Spleen (tissue), 11 donors: Measurements from ENCODE around the gene ERC2. TPM values are rescaled to one million over a fixed set of nuclear protein-coding genes. Genes with fewer than 3 reads are reported as not detected.
A peak's percentile ranks its signal among the peaks of the same experiment; 100 is the strongest.

Experiments used
- DNase-seq: peaks from one replicate; pipeline ENCODE4 v3.0.0-alpha.2; 2020
- H3K27ac ChIP-seq, 8 donors: fragments of 200-600 bp; sonication (generic) in 7 of 8; 1 replicate in 4 of 8; 2 replicates in 4 of 8; pipeline versions ENCODE4 v1.5.0 to v1.8.0; 2016 to 2021; ENCODE audit warnings: inconsistent platforms in 4 of 8, mild to moderate bottlenecking in 4 of 8, moderate library complexity in 1 of 8
- H3K27me3 ChIP-seq, 7 donors: fragments of 200-600 bp; sonication (generic) in 6 of 7; replicated peaks in 1 of 7; 1 replicate in 4 of 7; 2 replicates in 3 of 7; pipeline versions ENCODE4 v1.5.0 to v1.8.0; 2016 to 2021; ENCODE audit warnings: inconsistent platforms in 3 of 7, mild to moderate bottlenecking in 1 of 7
- H3K36me3 ChIP-seq, 6 donors: fragments of 200-600 bp; sonication (generic) in 5 of 6; 1 replicate in 4 of 6; 2 replicates in 2 of 6; pipeline versions ENCODE4 v1.5.0 to v1.8.0; 2016 to 2021; ENCODE audit warnings: inconsistent platforms in 2 of 6
- H3K4me1 ChIP-seq, 6 donors: fragments of 200-600 bp; sonication (generic) in 5 of 6; 1 replicate in 3 of 6; 2 replicates in 3 of 6; pipeline versions ENCODE4 v1.5.0 to v1.8.0; 2016 to 2021; ENCODE audit warnings: inconsistent platforms in 3 of 6
- H3K4me3 ChIP-seq, 8 donors: fragments of 200-600 bp; sonication (generic) in 7 of 8; 1 replicate in 4 of 8; 2 replicates in 4 of 8; pipeline versions ENCODE4 v1.5.0 to v1.8.0; 2016 to 2021; ENCODE audit warnings: inconsistent platforms in 4 of 8, mild to moderate bottlenecking in 4 of 8, moderate library complexity in 2 of 8
- H3K9me3 ChIP-seq, 8 donors: fragments of 200-600 bp; sonication (generic) in 7 of 8; 1 replicate in 4 of 8; 2 replicates in 4 of 8; pipeline versions ENCODE4 v1.5.0 to v1.8.0; 2016 to 2021; ENCODE audit warnings: inconsistent platforms in 4 of 8
- POLR2A ChIP-seq, 3 donors: fragments of 450-650 bp; IDR thresholded peaks; one replicate each; pipeline ENCODE4 v1.5.1; 2017; ENCODE audit warnings: antibody characterized with exemption in 3 of 3, mild to moderate bottlenecking in 1 of 3
- POLR2AphosphoS5 ChIP-seq, 3 donors: sonication (generic); formaldehyde crosslinking; IDR thresholded peaks; one replicate each; pipeline ENCODE4 v1.5.1; 2017; ENCODE audit warnings: antibody characterized with exemption in 3 of 3
- WGBS, 5 donors: extraction: QIAGEN DNeasy Blood & Tissue Kit in 3 of 5; methylation state at CpG; one replicate each; pipeline versions ENCODE4 v1.1.5 to v1.1.7; 2013 to 2018; 5-methylcytosine and 5-hydroxymethylcytosine counted together
- intact Hi-C: fragments of 100-400 bp; cut with DNase I; formaldehyde crosslinking; loops from one replicate; pipeline ENCODE4 v1.15.0; 2023; ENCODE audit warnings: low total_unique reads
- polyA plus RNA-seq, 3 donors: library from polyadenylated mRNA; stranded (reverse); fragments of 200-250 nt; gene quantifications; one replicate each; pipeline ENCODE4 v1.2.1, GENCODE V29; 2013
- total RNA-seq, 7 donors: library from RNA; depleted of rRNA in 3 of 7; stranded (reverse); fragments of >200 nt in 3 of 7; fragmentation: NEBNext Ultra II Directional in 4 of 7; extraction: Animal tissue kit (Norgen Biotek cat#: 25700) in 4 of 7; gene quantifications; one replicate each; pipeline versions ENCODE4 v1.1.0 to v1.2.1, GENCODE V29; 2016 to 2021
- TF ChIP-seq, protein P1 (sequence below), 11 experiments: fragments of 200-600 bp in 7 of 11; fragments of 450-650 bp in 4 of 11; sonication (generic) in 4 of 11; IDR thresholded peaks in 8 of 11; conservative IDR thresholded peaks in 3 of 11; 1 replicate in 7 of 11; 2 replicates in 4 of 11; pipeline versions ENCODE4 v1.4.0 to v1.8.0; 2016 to 2021; ENCODE audit warnings: antibody characterized with exemption in 11 of 11, inconsistent platforms in 4 of 11, mild to moderate bottlenecking in 1 of 11
- donor health status: healthy with polysubstance abuse.
- donor health status: DM: no; HTN: no; CAD: no; lungs with moderate emphysema.
- donor health status: DM: no; HTN: no; CAD: no.
- donor health status: Bipolar disorder and iron deficiency.
- donor health status: healthy.
- donor health status: DM: no; HTN: no; CAD: no.
- donor health status: DM: yes; HTN: yes; CAD: no.

The ERC2 gene
- total and polyA plus RNA-seq, 10 donors = 0.04 to 4.9 (median 0.39) TPM

DNA sequence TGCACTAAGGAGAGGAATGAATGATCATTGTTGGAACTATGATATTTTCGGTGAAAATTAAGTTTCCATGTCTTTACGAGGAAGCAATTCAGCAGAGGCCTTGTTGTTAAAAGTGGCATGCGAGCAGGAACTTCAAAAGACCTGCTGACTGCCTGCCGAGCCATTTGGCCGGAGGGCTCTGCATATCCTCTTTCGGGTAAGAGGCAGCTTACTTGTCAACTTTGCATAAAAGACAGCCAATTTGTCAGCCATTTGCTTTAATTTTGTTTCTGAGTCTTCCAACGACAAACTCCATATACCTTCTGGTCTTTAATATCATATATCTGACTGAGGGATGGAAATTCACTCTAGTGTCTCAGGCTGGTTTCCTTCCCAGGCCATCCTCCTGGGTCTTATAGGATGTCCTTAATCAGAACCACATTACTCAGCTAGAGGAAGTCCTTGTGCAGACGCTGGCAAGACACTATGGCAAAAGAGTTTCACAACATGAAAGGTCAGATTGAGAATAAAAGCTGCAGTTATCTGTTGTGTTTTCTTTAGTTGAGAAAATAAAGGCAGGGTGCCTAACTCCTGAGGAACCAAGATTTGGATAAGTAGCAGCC lies 852.5 kb downstream of the ERC2 start:
- Histone ChIP-seq H3K9me3 (no peaks in the 10 kb centered on the region), H3K36me3 (no peaks in the 10 kb centered on the region), H3K27ac (peak overlapping the region in 4 of 8 donors; percentile 26 to 49 (median 38)), H3K4me3 (no peak overlapping the region), H3K27me3 (no peaks in the 10 kb centered on the region), H3K4me1 (peaks cover 0 to 13% (median 3%) of the 10 kb centered on the region in 6 donors)
- WGBS, 5 donors = 33 to 63% (median 53%) methylated on average over 8 of the region's 8 CpGs
- TF ChIP-seq, protein P1, sequence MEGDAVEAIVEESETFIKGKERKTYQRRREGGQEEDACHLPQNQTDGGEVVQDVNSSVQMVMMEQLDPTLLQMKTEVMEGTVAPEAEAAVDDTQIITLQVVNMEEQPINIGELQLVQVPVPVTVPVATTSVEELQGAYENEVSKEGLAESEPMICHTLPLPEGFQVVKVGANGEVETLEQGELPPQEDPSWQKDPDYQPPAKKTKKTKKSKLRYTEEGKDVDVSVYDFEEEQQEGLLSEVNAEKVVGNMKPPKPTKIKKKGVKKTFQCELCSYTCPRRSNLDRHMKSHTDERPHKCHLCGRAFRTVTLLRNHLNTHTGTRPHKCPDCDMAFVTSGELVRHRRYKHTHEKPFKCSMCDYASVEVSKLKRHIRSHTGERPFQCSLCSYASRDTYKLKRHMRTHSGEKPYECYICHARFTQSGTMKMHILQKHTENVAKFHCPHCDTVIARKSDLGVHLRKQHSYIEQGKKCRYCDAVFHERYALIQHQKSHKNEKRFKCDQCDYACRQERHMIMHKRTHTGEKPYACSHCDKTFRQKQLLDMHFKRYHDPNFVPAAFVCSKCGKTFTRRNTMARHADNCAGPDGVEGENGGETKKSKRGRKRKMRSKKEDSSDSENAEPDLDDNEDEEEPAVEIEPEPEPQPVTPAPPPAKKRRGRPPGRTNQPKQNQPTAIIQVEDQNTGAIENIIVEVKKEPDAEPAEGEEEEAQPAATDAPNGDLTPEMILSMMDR (IDR thresholded peaks at IDR 0.05 in 8 of 11, conservative IDR thresholded peaks at IDR 0.05 in 3 of 11) = no peak
- TF ChIP-seq POLR2A (IDR thresholded peaks at IDR 0.05) = no peak
- no peak for TF ChIP-seq POLR2AphosphoS5 (IDR thresholded peaks at IDR 0.05)
- intact Hi-C loops = no loop called here
- DNase-seq = no peak

DNA sequence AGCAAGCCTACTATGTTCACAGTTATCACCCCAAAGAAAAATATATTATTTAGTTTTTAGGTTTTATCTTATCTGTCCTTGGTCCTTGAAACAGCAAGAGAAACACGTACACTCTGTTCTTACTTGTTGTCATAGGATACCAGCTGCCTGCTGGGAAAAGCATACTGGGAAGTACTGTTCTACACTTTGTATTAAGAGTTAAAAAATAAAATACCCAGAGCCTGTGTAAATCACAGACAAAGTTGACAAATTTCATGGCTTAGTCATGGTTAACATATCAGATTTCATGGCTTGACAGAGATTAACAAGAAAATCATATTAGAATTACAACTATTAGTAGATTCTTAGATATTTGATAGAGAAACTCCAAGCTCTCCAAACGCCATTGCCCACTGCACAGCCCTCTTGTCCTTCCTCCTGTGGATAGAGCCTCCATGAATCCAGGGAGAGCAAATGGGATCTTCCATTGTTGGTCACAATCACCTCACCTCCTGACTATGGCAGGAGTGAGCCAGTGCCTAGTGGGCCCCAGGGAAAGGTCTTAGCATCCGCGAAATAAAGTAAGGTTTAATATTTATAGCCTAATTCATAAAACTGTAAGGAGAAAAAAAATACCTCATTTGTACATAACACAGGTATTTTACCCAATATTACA lies 853.1 kb downstream of the ERC2 start:
- Histone ChIP-seq H3K4me3 (no peak overlapping the region), H3K36me3 (no peaks in the 10 kb centered on the region), H3K27ac (peak overlapping the region in 4 of 8 donors; percentile 26 to 49 (median 38)), H3K9me3 (no peaks in the 10 kb centered on the region), H3K4me1 (peaks cover 0 to 13% (median 3%) of the 10 kb centered on the region in 6 donors), H3K27me3 (no peaks in the 10 kb centered on the region)
- no peak for DNase-seq
- intact Hi-C loops = no loop called here
- no peak for TF ChIP-seq POLR2AphosphoS5 (IDR thresholded peaks at IDR 0.05)
- TF ChIP-seq, protein P1 (IDR thresholded peaks at IDR 0.05 in 8 of 11, conservative IDR thresholded peaks at IDR 0.05 in 3 of 11) = no peak
- TF ChIP-seq POLR2A (IDR thresholded peaks at IDR 0.05) = no peak
- WGBS, 5 donors = 72 to 90% (median 82%) methylated on average over 4 of the region's 4 CpGs

DNA sequence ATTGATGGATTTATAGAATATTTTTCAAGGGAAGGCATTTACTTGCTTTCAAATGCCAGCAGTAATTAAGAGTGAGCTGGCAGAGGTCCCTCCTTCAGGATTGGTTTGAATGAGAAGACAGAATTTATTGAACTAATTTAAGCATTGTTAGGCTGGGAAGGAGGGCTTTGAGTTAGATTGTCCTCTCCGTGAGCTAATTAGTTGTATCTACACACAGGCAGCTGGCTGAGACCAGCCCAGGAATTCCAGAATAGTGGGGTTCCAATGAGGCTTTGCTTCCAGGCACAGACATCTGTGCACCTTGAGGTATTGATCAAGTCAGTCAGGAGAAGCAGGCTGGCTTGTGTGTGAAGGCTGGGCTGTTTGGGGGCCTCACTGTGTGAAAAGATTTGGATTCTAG lies 857.1 kb downstream of the ERC2 start:
- Histone ChIP-seq H3K36me3 (no peaks in the 10 kb centered on the region), H3K4me3 (no peak overlapping the region), H3K4me1 (peaks cover 0 to 9% (median 3%) of the 10 kb centered on the region in 6 donors), H3K27me3 (peaks cover 0 to 5% (median 0%) of the 10 kb centered on the region in 7 donors), H3K9me3 (no peaks in the 10 kb centered on the region), H3K27ac (no peak overlapping the region)
- WGBS, 5 donors = 79 to 97% (median 92%) methylated on average over 1 of the region's 1 CpG
- TF ChIP-seq POLR2A (IDR thresholded peaks at IDR 0.05) (no peak), POLR2AphosphoS5 (IDR thresholded peaks at IDR 0.05) (no peak)
- TF ChIP-seq, protein P1 (IDR thresholded peaks at IDR 0.05 in 8 of 11, conservative IDR thresholded peaks at IDR 0.05 in 3 of 11) = no peak
- intact Hi-C loops = no loop called here
- DNase-seq = no peak

DNA sequence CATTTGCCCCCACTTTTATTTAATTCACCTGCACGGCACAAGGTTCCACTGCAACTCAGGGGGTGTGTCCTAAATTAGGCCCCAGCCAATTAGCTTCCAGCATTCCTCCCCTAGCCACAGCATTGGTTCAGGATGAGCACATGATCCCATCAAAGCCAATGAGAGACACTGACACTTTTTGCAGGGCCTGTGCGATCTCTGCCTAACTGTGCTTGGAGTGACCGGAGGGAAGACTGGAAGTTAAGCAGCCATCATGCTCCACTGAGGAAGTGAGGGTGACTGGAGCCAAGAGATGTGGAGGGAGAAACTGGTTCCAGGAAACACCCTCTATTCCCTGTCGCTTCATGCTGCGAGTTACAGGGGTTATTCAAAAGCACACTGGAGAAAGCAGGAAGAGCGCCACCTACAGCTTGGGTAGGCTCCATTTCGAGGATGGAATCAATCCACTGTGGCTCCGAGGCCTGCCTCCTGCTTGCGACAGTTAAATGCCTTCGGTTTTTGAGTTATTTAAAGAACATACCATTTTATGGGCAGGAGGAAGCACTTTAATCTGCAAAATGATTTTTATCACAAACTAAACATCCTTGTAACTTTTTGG lies 858.9 kb downstream of the ERC2 start:
- no peak for TF ChIP-seq POLR2A (IDR thresholded peaks at IDR 0.05)
- TF ChIP-seq, protein P1 (IDR thresholded peaks at IDR 0.05 in 8 of 11, conservative IDR thresholded peaks at IDR 0.05 in 3 of 11) = no peak
- no peak for TF ChIP-seq POLR2AphosphoS5 (IDR thresholded peaks at IDR 0.05)
- H3K4me1 ChIP-seq = no peaks in the 10 kb centered on the region
- DNase-seq = no peak
- H3K36me3 ChIP-seq = no peaks in the 10 kb centered on the region
- intact Hi-C loops = no loop called here
- H3K27ac ChIP-seq = no peak overlapping the region
- H3K27me3 ChIP-seq = peaks cover 0 to 5% (median 0%) of the 10 kb centered on the region in 7 donors
- no peak overlapping the region for H3K4me3 ChIP-seq
- 83 to 95% (median 87%) methylated on average over 10 of the region's 10 CpGs for WGBS, 5 donors
- no peaks in the 10 kb centered on the region for H3K9me3 ChIP-seq
